Measurements from ENCODE around the gene PTPRN2.

- no peak for TF ChIP-seq TAF1 (IDR thresholded peaks at IDR 0.05; ENCODE audit: control insufficient read depth, extremely low read depth, insufficient read depth, low read length, severe bottlenecking)
- no peak for TF ChIP-seq TFE3 (CRISPR knock-in tag; IDR thresholded peaks at IDR 0.05)
- no peak for TF ChIP-seq NFRKB (IDR thresholded peaks at IDR 0.05; ENCODE audit: low read depth)
- no peak for TF ChIP-seq CTCF (IDR thresholded peaks at IDR 0.05 in 2 of 3, conservative IDR thresholded peaks at IDR 0.05 in 1 of 3; ENCODE audit: insufficient read depth in 2 of 3, low read depth in 1 of 3, low read length in 3 of 3)
- no peak for TF ChIP-seq ZNF217 (CRISPR knock-in tag; IDR thresholded peaks at IDR 0.05)
- no peak for TF ChIP-seq RAD21 (CRISPR knock-in tag; conservative IDR thresholded peaks at IDR 0.05 in 1 of 2, IDR thresholded peaks at IDR 0.05 in 1 of 2)
- TF ChIP-seq TARDBP (IDR thresholded peaks at IDR 0.05): no peak
- TF ChIP-seq EZH2 (IDR thresholded peaks at IDR 0.05; ENCODE audit: borderline replicate concordance, low read depth, low read length): no peak
- no peak for TF ChIP-seq NFIC (IDR thresholded peaks at IDR 0.05)
- TF ChIP-seq ZNF699 (CRISPR knock-in tag; IDR thresholded peaks at IDR 0.05; ENCODE audit: insufficient replicate concordance): no peak
- no peak for TF ChIP-seq CCAR2 (IDR thresholded peaks at IDR 0.05; ENCODE audit: low read depth, low read length)
- TF ChIP-seq MTA3 (IDR thresholded peaks at IDR 0.05; ENCODE audit: borderline replicate concordance): no peak
- TF ChIP-seq SIRT6 (IDR thresholded peaks at IDR 0.05; ENCODE audit: low read depth, low read length): no peak
- TF ChIP-seq CBX8 (IDR thresholded peaks at IDR 0.05; ENCODE audit: borderline replicate concordance, extremely low read depth, low read depth, low read length, poor library complexity, severe bottlenecking): no peak
Measured at GRCh38 chr7:158444501-158445420, 142.9 kb downstream of the PTPRN2 start.
